Activated gamma-delta T cell (primary cell): ENCODE data around the gene TNPO3.

Experiments
- DNase-seq: peaks from one replicate; lab custom pipeline; 2025; lab: John Stamatoyannopoulos, UW

TNPO3 gene

GRCh38 chr7:128939075-128939860, 115.6 kb downstream of the TNPO3 start:
- DNase-seq: no peak

GRCh38 chr7:128938544-128939074, 116.3 kb downstream of the TNPO3 start:
- DNase-seq: no peak

GRCh38 chr7:128937647-128938543, 117.0 kb downstream of the TNPO3 start, which contains the start of gene IRF5:
Gene IRF5, plus strand, starts transcription at chr7:128937927. Its CDS starts 4,155 bp downstream, at chr7:128942082.
- no peak for DNase-seq

GRCh38 chr7:128937271-128937646, 117.7 kb downstream of the TNPO3 start:
- no peak for DNase-seq

- no peak for DNase-seq
Observed at GRCh38 chr7:128936798-128937197, 118.1 kb downstream of the TNPO3 start.

GRCh38 chr7:128935342-128935730, 119.6 kb downstream of the TNPO3 start:
- DNase-seq: no peak

- no peak for DNase-seq
Observed at GRCh38 chr7:128934361-128935341, 120.3 kb downstream of the TNPO3 start.

- DNase-seq: no peak
Observed at GRCh38 chr7:128933180-128933891, 121.6 kb downstream of the TNPO3 start.

- DNase-seq: no peak
Observed at GRCh38 chr7:128932862-128933179, 122.1 kb downstream of the TNPO3 start.

GRCh38 chr7:128931965-128932861, 122.7 kb downstream of the TNPO3 start:
- no peak for DNase-seq

GRCh38 chr7:128931190-128931798, 123.6 kb downstream of the TNPO3 start:
- no peak for DNase-seq

- DNase-seq: no peak
Observed at GRCh38 chr7:128928882-128929788, 125.8 kb downstream of the TNPO3 start.

GRCh38 chr7:128928159-128928813, 126.6 kb downstream of the TNPO3 start:
- no peak for DNase-seq

GRCh38 chr7:128924707-128925588, 130.0 kb downstream of the TNPO3 start:
- no peak for DNase-seq

- DNase-seq: no peak
Observed at GRCh38 chr7:128923411-128923800, 131.5 kb downstream of the TNPO3 start.

GRCh38 chr7:128922496-128923410, 132.2 kb downstream of the TNPO3 start:
- DNase-seq: no peak
